Breast epithelium (tissue), 4 donors: Measurements from ENCODE around the gene ERF. TPM values are rescaled to one million over a fixed set of nuclear protein-coding genes. Genes with fewer than 3 reads are reported as not detected.

ENCODE experiments used
- DNase-seq, 2 donors: peaks; one replicate each; pipeline ENCODE4 v3.0.0-alpha.2; 2019; ENCODE audit warnings: low spot score in 2 of 2
- H3K27ac ChIP-seq, 2 donors: fragments of 200-600 bp; sonication (generic) in 1 of 2; one replicate each; pipeline ENCODE4 v1.5.1; 2016 to 2019; ENCODE audit warnings: mild to moderate bottlenecking in 1 of 2
- H3K27me3 ChIP-seq, 2 donors: fragments of 200-600 bp; sonication (generic) in 1 of 2; one replicate each; pipeline versions ENCODE4 v1.5.1 to v1.6.0; 2017 to 2019; ENCODE audit warnings: control low read depth in 1 of 2, mild to moderate bottlenecking in 1 of 2
- H3K36me3 ChIP-seq: fragments of 200-600 bp; one replicate; pipeline ENCODE4 v1.5.1; 2019
- H3K4me1 ChIP-seq, 2 donors: fragments of 200-600 bp; sonication (generic); one replicate each; pipeline ENCODE4 v1.5.1; 2016 to 2019; ENCODE audit warnings: control low read depth in 1 of 2
- H3K4me3 ChIP-seq, 3 donors: fragments of 200-600 bp; sonication (generic); 1 replicate in 2 of 3; 2 replicates in 1 of 3; pipeline ENCODE4 v1.5.1; 2016 to 2019; ENCODE audit warnings: mild to moderate bottlenecking in 3 of 3, moderate library complexity in 2 of 3
- H3K9me3 ChIP-seq, 2 donors: fragments of 200-600 bp; sonication (generic) in 1 of 2; one replicate each; pipeline ENCODE4 v1.5.1; 2016 to 2019; ENCODE audit warnings: control low read depth in 1 of 2
- POLR2A ChIP-seq: fragments of 450-650 bp; IDR thresholded peaks from one replicate; pipeline ENCODE4 v1.6.1; 2016; ENCODE audit warnings: antibody characterized with exemption, mild to moderate bottlenecking, moderate library complexity
- POLR2AphosphoS5 ChIP-seq, 3 donors: sonication (generic); formaldehyde crosslinking; IDR thresholded peaks; one replicate each; pipeline ENCODE4 v1.6.1; 2017; ENCODE audit warnings: antibody characterized with exemption in 3 of 3
- intact Hi-C: fragments of 100-400 bp; cut with DNase I; formaldehyde crosslinking; loops from one replicate; pipeline ENCODE4 v1.15.1; 2023; ENCODE audit warnings: low total_unique reads
- total RNA-seq, 3 donors: library from RNA; depleted of rRNA; stranded (reverse); fragments of >200 nt; gene quantifications; one replicate each; pipeline ENCODE4 v1.1.0, GENCODE V29; 2016
- TF ChIP-seq, protein P1 (sequence below), 3 donors: fragments of 450-650 bp; IDR thresholded peaks; one replicate each; pipeline ENCODE4 v1.5.1; 2016 to 2017; ENCODE audit warnings: antibody characterized with exemption in 3 of 3, mild to moderate bottlenecking in 3 of 3, moderate library complexity in 3 of 3

The ERF gene
- total RNA-seq, 3 donors from 2014 or later = 11.4 to 38.6 (median 24.3) TPM

DNA sequence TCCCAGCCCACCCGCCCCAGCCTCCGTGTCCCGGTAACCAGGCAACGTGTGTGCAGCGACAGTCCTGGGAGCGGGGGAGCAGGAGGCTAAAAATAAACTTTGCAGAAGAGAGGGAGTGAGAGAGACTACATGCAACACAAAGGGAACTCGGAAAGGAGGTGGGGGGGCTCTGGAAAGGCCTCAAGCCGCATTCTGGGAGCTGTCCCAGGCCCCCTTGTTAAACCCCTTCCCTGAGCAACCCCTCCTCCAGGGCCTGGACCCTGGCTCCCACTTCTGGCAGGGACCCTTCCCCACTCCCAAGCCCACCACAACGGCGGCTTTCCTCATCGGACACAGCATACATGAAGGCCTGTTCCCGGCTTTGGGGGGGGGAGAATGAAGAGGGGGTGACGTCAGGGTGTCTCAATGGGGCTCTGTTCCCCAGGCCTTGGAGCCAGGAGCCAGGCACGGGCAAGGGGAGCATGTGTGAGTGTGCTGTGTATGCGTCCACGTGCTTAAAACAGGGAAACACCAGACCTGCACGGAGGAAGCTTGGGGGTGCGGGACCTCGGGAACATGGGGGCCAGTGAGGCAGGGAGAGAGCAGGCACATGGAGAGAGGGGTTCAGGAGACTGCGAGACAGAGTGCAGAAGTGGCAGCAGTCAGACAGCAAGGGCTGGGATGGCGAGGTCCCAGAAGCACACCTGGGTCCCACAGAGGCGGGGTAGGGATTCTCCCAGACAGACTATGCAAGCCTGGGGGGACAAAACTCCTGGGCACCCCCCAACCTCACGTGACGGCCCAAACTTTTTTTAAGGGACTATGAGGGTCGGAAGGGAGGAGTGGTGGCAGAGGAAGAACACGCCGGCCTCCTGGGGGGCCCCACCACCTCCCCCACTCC is 2.3 kb downstream of the ERF start:
- peaks cover 18 to 28% of the 10 kb centered on the region in 2 donors for H3K4me1 ChIP-seq
- peak overlapping the region; percentile 88 to 99 (median 98) for H3K4me3 ChIP-seq
- no peaks in the 10 kb centered on the region for H3K27me3 ChIP-seq
- H3K36me3 ChIP-seq = no peaks in the 10 kb centered on the region
- H3K9me3 ChIP-seq = no peaks in the 10 kb centered on the region
- TF ChIP-seq POLR2A (no peak), POLR2AphosphoS5 (IDR thresholded peaks at IDR 0.05) (peak in 1 of 3 donors; percentile 11)
- TF ChIP-seq, protein P1, sequence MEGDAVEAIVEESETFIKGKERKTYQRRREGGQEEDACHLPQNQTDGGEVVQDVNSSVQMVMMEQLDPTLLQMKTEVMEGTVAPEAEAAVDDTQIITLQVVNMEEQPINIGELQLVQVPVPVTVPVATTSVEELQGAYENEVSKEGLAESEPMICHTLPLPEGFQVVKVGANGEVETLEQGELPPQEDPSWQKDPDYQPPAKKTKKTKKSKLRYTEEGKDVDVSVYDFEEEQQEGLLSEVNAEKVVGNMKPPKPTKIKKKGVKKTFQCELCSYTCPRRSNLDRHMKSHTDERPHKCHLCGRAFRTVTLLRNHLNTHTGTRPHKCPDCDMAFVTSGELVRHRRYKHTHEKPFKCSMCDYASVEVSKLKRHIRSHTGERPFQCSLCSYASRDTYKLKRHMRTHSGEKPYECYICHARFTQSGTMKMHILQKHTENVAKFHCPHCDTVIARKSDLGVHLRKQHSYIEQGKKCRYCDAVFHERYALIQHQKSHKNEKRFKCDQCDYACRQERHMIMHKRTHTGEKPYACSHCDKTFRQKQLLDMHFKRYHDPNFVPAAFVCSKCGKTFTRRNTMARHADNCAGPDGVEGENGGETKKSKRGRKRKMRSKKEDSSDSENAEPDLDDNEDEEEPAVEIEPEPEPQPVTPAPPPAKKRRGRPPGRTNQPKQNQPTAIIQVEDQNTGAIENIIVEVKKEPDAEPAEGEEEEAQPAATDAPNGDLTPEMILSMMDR (IDR thresholded peaks at IDR 0.05) = no peak
- H3K27ac ChIP-seq = peak overlapping the region; percentile 100
- peak in 1 of 2 donors; percentile 79 for DNase-seq
- intact Hi-C loops = no loop called here

DNA sequence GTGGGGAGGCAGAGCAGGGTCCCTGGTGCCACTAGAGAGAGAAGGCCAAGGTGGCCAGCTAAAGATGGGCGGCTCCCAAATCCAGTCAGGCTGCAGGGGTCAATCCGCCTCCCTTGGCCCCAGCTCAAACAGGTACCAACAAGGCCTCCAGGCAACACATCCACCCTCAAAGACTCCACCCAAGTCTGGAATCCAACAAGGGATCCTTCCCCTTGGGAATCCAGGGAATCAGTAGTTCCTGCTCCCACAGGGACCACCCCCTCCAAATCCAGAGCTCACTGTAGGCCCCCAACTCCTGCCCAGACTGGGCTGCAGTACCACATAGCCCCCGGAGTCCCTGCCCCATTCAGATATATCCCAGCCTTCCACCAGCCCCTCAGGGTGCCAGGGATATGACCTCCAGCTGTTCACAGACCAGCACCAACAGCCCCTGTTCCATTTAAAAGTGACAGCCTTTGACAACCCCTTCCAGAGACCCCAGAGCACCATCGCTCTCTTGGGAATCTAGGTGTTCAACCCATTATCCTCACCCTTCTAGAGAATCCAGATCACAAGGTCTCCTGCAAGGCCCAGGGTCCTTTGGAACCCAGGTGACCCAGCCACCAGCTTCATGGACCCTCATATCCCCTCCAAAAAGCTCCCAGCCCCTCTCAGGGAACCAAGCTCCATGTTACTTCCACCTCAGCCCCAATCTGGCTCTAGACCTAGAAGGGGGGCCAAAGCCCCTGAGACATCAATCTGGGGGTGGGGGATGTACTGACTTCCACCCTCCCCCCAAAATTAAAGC is 3.2 kb downstream of the ERF start:
- Histone ChIP-seq H3K4me1 (peaks cover 16 to 28% of the 10 kb centered on the region in 2 donors), H3K27ac (peak overlapping the region; percentile 100), H3K9me3 (no peaks in the 10 kb centered on the region), H3K27me3 (no peaks in the 10 kb centered on the region), H3K36me3 (no peaks in the 10 kb centered on the region), H3K4me3 (peak overlapping the region; percentile 88 to 99 (median 98))
- intact Hi-C loops = no loop called here
- peak in 1 of 2 donors; percentile 20 for DNase-seq
- TF ChIP-seq POLR2A = no peak
- TF ChIP-seq, protein P1 (IDR thresholded peaks at IDR 0.05) = no peak
- TF ChIP-seq POLR2AphosphoS5 (IDR thresholded peaks at IDR 0.05) = no peak

DNA sequence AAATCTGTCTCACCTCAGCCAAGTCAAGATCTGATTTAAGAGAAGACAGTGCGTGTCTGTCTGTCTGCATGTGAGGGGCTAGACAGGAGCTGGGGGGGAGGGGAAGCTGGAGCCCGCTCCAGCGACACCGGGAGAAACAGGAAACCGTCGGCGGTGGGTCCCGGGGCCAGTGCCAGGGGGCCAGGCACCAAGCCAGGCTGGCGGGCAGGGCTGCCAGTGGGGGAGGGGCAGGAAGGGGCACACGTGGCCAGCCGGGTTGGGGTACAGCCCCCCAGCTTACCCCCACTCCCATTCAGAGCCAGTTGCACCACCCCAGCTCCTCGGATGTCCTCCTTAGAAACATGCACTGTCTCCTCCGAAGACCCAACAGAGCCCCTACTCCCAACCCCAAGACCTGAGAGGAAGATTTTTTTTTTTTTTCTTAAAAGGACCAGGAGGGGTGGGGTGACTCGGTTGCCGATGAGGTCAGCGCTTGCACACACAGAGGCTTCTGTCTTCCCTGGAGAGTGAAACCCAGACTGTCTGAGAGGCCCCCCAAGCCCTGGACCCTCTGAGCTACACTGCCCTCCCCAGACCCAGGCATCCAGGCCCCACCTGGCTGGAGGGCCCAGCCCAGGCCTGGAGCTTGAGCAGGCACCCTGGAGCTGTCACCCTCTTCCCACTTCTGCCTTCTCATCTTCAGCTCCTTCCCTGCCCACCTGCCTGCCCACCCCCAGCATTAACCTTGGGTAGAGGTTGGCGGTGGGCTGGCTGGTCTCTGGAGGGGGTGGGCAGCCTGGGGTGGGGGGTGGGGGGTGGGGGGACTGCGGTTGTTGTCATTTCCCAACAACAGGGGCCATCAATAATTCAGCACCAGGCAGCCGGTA is 4.0 kb downstream of the ERF start:
- intact Hi-C loops = no loop called here
- TF ChIP-seq POLR2AphosphoS5 (IDR thresholded peaks at IDR 0.05) = no peak
- TF ChIP-seq POLR2A = no peak
- Histone ChIP-seq H3K9me3 (no peaks in the 10 kb centered on the region), H3K27ac (peak overlapping the region; percentile 100), H3K27me3 (no peaks in the 10 kb centered on the region), H3K4me3 (peak overlapping the region; percentile 7 to 98 (median 20)), H3K36me3 (no peaks in the 10 kb centered on the region), H3K4me1 (peaks cover 14 to 28% of the 10 kb centered on the region in 2 donors)
- DNase-seq = peak in 1 of 2 donors; percentile 23

DNA sequence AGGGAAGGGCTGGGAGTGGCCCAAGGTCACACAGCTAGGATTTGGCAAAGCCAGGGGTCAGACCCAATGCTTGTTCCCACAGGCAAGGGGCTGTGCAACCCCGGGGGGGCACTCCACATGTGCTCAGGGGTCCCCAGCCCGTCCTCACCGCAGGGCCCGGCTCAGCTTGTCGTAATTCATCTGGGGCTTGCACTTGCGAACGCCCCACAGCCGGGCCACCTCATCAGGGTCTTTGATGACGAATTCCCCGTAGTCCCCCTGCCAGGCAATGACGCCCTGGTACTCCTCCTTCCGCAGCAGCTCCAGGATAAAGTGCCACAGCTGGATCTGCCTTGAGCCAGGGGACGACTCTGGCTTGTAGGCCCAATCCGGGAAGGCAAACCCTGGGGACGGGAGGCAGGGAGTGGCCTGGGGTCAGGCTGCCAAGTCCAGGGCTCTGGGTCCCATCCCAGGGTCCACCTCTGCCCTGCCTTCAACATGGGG is 4.7 kb downstream of the ERF start:
- DNase-seq = peak in 1 of 2 donors; percentile 22
- TF ChIP-seq POLR2A (no peak), POLR2AphosphoS5 (IDR thresholded peaks at IDR 0.05) (no peak)
- TF ChIP-seq, protein P1 (IDR thresholded peaks at IDR 0.05) = no peak
- intact Hi-C loops = no loop called here
- H3K36me3 ChIP-seq = no peaks in the 10 kb centered on the region
- peaks cover 14 to 28% of the 10 kb centered on the region in 2 donors for H3K4me1 ChIP-seq
- H3K27ac ChIP-seq = peak overlapping the region; percentile 100
- no peaks in the 10 kb centered on the region for H3K9me3 ChIP-seq
- H3K27me3 ChIP-seq = no peaks in the 10 kb centered on the region
- H3K4me3 ChIP-seq = peak overlapping the region; percentile 7 to 98 (median 20)

DNA sequence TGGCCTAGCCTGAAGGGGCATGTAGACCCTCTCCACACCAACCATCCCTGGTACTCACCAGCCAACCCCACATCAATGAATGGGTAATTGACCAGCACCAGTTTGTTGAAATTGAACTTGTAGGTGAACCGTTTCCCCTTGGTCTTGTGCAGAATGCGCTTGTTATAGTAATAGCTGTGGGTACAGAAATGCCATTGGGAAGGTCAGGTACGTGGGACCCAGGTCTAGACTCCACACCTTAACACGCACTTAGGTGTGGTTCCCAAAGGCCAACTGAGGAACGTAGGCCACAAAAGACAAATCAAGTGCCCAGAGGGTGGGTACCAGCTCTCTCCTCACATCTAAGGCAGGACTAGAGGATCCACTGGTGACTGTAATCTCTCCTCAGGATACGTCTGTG is 5.2 kb downstream of the ERF start:
- Histone ChIP-seq H3K4me3 (peak overlapping the region in 1 of 3 donors; percentile 98), H3K27me3 (no peaks in the 10 kb centered on the region), H3K9me3 (no peaks in the 10 kb centered on the region), H3K4me1 (peaks cover 14 to 28% of the 10 kb centered on the region in 2 donors), H3K27ac (peak overlapping the region; percentile 100), H3K36me3 (no peaks in the 10 kb centered on the region)
- intact Hi-C loops = no loop called here
- TF ChIP-seq POLR2A (no peak), POLR2AphosphoS5 (IDR thresholded peaks at IDR 0.05) (no peak)
- TF ChIP-seq, protein P1 (IDR thresholded peaks at IDR 0.05) = no peak
- DNase-seq = no peak
